ENCODE results near the gene GDF11.

Gene GDF11

DNA sequence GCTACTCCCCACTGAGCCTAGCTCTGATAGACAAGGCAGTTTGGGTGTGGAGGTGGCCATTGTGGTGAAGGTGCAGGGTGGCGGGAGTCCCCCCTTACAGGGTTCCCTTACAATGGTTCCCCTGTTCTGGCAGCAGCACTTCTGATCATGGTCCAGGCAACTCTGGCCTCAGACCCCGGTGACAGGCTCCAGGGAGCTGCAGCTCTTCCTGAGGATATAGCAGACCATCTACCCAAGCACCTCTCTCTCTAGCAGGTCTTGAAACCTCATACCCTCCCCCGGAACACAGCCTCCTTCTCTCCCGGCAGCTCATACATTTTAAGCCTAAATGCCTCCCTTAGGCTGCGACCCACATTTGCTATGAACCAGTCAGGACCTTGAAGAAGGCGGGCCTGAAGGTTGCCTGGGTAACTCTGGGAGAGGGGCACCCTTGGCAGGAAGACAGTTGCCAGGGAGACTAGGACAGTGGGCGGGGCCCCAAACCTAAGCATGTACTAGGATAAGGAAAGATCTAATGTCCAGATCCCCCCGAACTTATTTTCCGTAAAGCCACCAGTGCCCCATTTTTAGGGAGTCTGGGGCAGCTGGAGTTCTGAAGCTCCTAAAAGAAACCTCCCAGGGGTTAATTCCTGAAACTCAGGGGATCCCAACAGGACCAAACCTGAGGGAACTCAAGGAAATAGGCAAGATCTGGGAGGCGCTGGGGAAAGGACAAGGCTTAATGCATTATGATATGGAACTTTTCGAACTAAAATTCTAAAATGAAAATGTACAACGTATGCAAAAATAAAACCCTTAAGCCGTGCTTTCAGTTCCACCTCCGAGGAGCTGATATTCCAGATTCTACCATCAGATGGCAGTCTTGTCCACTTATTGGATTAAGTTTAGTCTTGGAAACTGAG is 4.5 kb upstream of the GDF11 start:
- TF ChIP-seq, protein P1, sequence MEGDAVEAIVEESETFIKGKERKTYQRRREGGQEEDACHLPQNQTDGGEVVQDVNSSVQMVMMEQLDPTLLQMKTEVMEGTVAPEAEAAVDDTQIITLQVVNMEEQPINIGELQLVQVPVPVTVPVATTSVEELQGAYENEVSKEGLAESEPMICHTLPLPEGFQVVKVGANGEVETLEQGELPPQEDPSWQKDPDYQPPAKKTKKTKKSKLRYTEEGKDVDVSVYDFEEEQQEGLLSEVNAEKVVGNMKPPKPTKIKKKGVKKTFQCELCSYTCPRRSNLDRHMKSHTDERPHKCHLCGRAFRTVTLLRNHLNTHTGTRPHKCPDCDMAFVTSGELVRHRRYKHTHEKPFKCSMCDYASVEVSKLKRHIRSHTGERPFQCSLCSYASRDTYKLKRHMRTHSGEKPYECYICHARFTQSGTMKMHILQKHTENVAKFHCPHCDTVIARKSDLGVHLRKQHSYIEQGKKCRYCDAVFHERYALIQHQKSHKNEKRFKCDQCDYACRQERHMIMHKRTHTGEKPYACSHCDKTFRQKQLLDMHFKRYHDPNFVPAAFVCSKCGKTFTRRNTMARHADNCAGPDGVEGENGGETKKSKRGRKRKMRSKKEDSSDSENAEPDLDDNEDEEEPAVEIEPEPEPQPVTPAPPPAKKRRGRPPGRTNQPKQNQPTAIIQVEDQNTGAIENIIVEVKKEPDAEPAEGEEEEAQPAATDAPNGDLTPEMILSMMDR (IDR thresholded peaks at IDR 0.05; ENCODE audit: low read depth, low read length), result peak; percentile 69
- no peak for DNase-seq (ENCODE audit: extremely low read depth, low read depth)

DNA sequence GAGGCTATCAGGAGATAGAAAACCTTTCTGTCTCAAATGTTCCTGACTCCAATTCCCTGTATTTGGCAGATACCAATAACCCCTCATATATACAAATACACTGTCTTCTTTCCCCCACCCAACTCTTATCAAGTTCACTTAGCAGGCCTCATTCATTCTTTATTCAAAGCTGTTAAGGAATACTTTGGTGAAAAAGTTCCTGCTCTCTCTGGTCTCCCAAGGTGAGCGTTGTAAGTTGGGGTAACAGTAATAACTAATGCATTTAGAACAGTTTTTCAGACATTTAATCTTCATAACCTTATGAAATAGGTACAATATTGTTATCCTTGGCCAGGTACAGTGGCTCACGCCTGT is 3.9 kb upstream of the GDF11 start:
- TF ChIP-seq, protein P1 (IDR thresholded peaks at IDR 0.05; ENCODE audit: low read depth, low read length), result no peak

DNA sequence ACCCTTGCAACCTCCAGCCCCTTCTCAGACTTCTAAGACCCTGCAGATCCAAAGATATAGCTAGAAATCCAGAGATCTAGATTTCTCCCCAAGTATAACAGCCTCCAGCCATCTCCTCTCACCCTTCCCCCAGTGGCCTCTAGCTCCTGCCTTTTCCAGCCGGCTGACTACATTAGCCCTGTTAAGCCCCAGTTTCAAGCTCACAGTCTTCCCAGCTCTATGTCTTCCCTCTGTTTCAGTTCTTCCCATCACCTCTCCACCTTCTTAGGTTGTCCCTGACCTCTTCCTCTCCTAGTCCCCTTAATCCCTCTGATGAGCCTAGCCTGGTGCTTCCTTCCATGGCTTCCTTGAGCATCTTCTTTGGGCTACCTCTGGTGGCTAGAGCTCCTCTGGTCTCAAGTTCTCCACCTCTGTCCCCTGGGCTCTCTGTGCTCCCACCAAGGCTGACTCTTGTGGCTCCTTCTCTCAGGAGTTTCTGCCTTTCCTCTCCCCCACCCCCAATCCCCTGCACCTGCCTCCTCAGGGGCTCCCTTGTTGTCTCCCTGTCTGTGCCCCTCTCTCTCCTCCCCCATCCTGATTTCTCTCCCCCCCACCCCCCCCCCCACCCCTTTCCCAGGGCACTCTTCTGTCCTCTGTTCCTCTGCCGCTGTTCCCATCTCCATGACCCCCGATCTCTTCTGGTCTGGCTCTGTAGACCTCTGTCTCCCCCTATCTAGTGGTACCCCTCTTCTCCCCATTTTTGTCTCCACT is 816 bp upstream of the GDF11 start:
- TF ChIP-seq, protein P1 (IDR thresholded peaks at IDR 0.05; ENCODE audit: low read depth, low read length), result no peak
- no peak for DNase-seq (ENCODE audit: extremely low read depth, low read depth)

More for the DNA sequence above, 3.9 kb upstream of the GDF11 start:
- DNase-seq (ENCODE audit: extremely low read depth, low read depth), result no peak

DNA sequence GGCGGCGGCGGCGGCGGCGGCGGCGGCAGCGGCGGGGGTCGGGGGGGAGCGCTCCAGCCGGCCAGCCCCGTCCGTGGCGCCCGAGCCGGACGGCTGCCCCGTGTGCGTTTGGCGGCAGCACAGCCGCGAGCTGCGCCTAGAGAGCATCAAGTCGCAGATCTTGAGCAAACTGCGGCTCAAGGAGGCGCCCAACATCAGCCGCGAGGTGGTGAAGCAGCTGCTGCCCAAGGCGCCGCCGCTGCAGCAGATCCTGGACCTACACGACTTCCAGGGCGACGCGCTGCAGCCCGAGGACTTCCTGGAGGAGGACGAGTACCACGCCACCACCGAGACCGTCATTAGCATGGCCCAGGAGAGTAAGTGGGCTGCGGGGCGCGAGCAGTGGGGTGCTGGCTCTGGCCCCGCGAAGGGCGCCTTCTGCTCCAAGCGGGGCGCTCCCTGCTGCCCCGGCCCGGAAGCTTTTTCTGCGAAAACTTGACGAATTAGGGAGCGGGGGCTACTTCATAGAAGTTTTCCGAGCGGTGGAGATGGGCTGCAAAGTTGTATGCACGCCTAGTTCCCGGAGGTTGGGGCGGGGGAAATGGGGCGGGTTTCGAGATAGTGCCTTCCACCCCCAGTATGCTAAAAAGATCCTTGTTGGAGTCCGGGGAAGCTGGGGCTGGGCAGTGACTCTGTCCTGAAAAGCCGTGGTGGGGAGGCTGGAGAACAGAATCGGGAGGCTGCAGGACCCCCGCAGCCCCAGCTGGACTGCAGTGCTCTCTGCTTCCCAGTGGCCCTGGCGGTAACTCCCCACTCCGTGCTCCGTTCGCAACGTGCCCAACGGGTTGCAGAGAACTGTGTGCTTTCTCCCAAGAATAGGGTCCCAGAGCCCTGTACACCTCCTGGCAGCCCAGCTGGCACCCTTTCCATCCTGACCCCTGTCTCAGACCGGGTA is 751 bp downstream of the GDF11 start:
- TF ChIP-seq, protein P1 (IDR thresholded peaks at IDR 0.05; ENCODE audit: low read depth, low read length), result peak; percentile 13
- no peak for DNase-seq (ENCODE audit: extremely low read depth, low read depth)

DNA sequence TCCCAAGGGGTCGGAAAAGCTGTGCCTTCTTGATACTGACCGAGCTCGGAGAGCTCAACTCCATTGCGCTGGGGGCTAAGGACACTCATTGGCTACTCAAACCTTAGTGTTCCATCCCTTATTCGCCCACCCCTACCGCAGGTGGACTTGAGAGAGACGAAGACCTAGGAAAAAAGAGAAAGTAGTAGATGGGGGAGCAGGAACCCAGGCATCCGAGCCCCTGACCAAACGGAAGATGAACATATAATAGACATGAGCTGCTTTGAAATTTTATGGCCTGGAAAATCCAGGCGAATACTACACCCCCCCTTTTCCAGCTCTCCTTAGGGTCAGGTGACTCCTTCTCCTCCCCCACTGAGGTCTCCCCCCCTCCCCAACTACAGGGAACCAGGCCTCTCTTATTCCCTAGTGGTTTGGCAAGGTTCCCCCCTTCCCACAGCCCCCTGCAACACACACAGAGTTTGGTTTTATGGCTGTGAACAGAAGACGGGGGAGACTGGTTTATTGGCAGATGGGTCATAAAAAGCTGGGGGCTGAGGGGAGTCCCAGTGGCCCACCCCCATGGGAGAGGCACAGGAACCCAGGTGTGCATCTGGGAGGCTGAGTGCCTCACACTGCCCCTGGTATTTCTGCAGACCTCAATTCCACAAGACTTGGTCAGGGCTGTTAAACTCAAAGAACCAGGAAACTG is 1.6 kb downstream of the GDF11 start:
- TF ChIP-seq, protein P1 (IDR thresholded peaks at IDR 0.05; ENCODE audit: low read depth, low read length), result no peak
- DNase-seq (ENCODE audit: extremely low read depth, low read depth), result no peak

DNA sequence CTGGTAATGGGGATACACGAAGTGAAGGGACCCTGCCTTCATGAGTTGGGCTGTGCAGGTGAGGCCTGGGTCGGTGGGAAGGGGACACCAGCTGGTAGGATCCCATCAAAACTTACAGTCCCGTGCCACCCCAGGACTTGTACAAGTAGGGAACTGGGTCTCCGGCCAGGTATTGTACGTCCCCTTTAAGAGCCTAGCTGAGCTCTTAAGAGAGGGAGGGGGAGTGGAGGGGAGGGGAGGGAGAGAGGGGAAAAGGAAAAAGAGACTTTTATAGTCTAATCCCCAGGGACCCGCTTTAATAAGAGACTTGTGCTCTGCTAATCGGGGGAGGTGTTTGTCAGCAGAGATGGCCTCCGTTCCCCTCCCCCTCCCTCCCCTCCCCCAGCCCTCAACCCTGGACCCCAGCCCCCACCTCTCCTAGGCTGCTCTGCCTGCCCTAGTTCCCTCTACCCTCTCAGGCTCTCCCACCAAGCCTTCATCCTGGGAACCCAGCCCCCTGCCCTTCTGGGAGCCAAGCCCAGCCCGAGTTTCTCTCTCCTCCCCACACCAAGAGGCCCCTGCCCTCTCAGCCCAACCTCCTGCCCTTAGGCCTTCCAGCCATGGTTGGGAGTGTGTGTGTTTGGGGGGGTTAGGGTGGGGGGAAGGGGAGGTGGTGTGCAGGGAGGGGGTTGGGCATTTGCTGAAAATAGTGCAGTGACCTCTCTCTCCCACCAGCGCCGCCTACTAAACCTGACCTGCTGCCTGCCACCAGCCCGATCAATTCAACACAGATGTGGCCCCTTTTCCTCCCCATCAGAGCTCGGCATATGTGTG is 2.6 kb downstream of the GDF11 start:
- DNase-seq (ENCODE audit: extremely low read depth, low read depth), result no peak
- TF ChIP-seq, protein P1 (IDR thresholded peaks at IDR 0.05; ENCODE audit: low read depth, low read length), result no peak

All from AG09319 (cell line).